GM12878 (cell line): ENCODE measurements around the gene MDFIC. TPM values are rescaled to one million over a fixed set of nuclear protein-coding genes. Genes with fewer than 3 reads are reported as not detected.

Experiments
- ATAC-seq: fragments of 200-7000 bp; cut with Tn5 transposase; 3 replicates; pipeline ENCODE4 v1.9.1; 2020; ENCODE audit warnings: mild to moderate bottlenecking, moderate library complexity
- BruUV-seq: library from RNA; stranded (reverse); fragments of 400-500 nt; replicated peaks from 2 replicates; lab custom pipeline; 2021; lab: Mats Ljungman, UMichigan
- CTCF ChIA-PET: fragments of 300-600 bp; sonication (Branson Sonifier 250); formaldehyde crosslinking; extraction: SDS; loops from one replicate; lab custom pipeline; 2021; ENCODE audit warnings: inconsistent platforms; lab: Yijun Ruan, JAX
- POLR2A ChIA-PET: fragments of 350-600 bp; formaldehyde crosslinking; extraction: SDS; loops from one replicate; lab custom pipeline; 2021; ENCODE audit warnings: inconsistent platforms; lab: Charles Lee
- RAD21 ChIA-PET: fragments of 300-600 bp; sonication (Branson Sonifier 250); formaldehyde crosslinking; loops from one replicate; lab custom pipeline; 2023; ENCODE audit warnings: antibody characterized with exemption; ENCODE audit not compliant: unreplicated experiment; lab: Charles Lee
- SMC1A ChIA-PET: fragments of 300-600 bp; sonication (Branson Sonifier 250); formaldehyde crosslinking; loops from one replicate; lab custom pipeline; 2023; ENCODE audit not compliant: unreplicated experiment, uncharacterized antibody; lab: Charles Lee
- DNase-seq: peaks from one replicate; pipeline ENCODE4 v3.0.0-alpha.2; 2011; ENCODE audit warnings: low read depth, low spot score
- FAIRE-seq: peaks from 3 replicates; lab custom pipeline; 2011; peaks lifted over from hg19 to GRCh38; lab: Jason Lieb, UNC
- H2AFZ ChIP-seq: 2 replicates; pipeline ENCODE4 v1.6.0; 2011; ENCODE audit warnings: low read depth, low read length, control low read depth; ENCODE audit not compliant: control insufficient read depth
- H3K27ac ChIP-seq: 2 replicates; pipeline ENCODE4 v1.5.1; 2011; ENCODE audit warnings: control low read depth; ENCODE audit not compliant: control insufficient read depth, insufficient read depth
- H3K27me3 ChIP-seq, 2 experiments: replicated peaks in 1 of 2; 2 replicates each; pipeline versions ENCODE4 v1.6.0 to v1.6.1; 2011; ENCODE audit warnings: low read length in 1 of 2; ENCODE audit not compliant: control insufficient read depth in 2 of 2, insufficient read depth in 2 of 2
- H3K36me3 ChIP-seq, 2 experiments: 2 replicates each; pipeline ENCODE4 v1.5.1; 2011; ENCODE audit warnings: low read length in 1 of 2; ENCODE audit not compliant: control insufficient read depth in 2 of 2, insufficient read depth in 2 of 2
- H3K4me1 ChIP-seq: 2 replicates; pipeline ENCODE4 v1.6.1; 2011; ENCODE audit warnings: mild to moderate bottlenecking, low read length, moderate library complexity, mixed read lengths; ENCODE audit not compliant: control insufficient read depth, insufficient read depth
- H3K4me2 ChIP-seq: 2 replicates; pipeline ENCODE4 v1.6.0; 2011; ENCODE audit warnings: control low read depth; ENCODE audit not compliant: control insufficient read depth, insufficient read depth
- H3K4me3 ChIP-seq: fragments of 200-600 bp; sonication (generic); 2 replicates; pipeline ENCODE4 v1.5.1; 2016
- H3K79me2 ChIP-seq: 2 replicates; pipeline ENCODE4 v1.6.0; 2011; ENCODE audit warnings: low read length; ENCODE audit not compliant: control insufficient read depth, insufficient read depth
- H3K9ac ChIP-seq: 2 replicates; pipeline ENCODE4 v1.8.0; 2011; ENCODE audit warnings: low read length, control low read depth, mixed read lengths; ENCODE audit not compliant: control insufficient read depth, insufficient read depth
- H3K9me3 ChIP-seq: replicated peaks from 3 replicates; pipeline ENCODE4 v1.5.1; 2011; ENCODE audit warnings: mild to moderate bottlenecking, low read length; ENCODE audit not compliant: control insufficient read depth, insufficient read depth
- H4K20me1 ChIP-seq: 2 replicates; pipeline ENCODE4 v1.6.0; 2011; ENCODE audit not compliant: control insufficient read depth, insufficient read depth
- IKZF1 ChIP-seq: fragments of 450-650 bp; conservative IDR thresholded peaks from 2 replicates; pipeline ENCODE4 v1.6.1; 2017; ENCODE audit warnings: antibody characterized with exemption, mild to moderate bottlenecking
- RCOR1 ChIP-seq: conservative IDR thresholded peaks from 2 replicates; pipeline ENCODE4 v1.6.1; 2012; ENCODE audit warnings: low read depth, low read length, improper control_type of control experiment
- WGBS: methylation state at CpG from one replicate; pipeline ENCODE4 v1.1.6; 2016; ENCODE audit warnings: low lambda C conversion rate; ENCODE audit not compliant: insufficient replicate concordance, insufficient coverage; ENCODE audit errors: missing lambda C conversion rate; 5-methylcytosine and 5-hydroxymethylcytosine counted together
- in situ Hi-C: fragments of 300-500 bp; cut with MboI; formaldehyde crosslinking; loops from 9 replicates; pipeline ENCODE4 v1.14.3; 2018; ENCODE audit warnings: mixed read lengths
- intact Hi-C: fragments of 100-400 bp; cut with micrococcal nuclease; formaldehyde crosslinking; loops from one replicate; pipeline ENCODE4 v1.14.2; 2022; ENCODE audit not compliant: unreplicated experiment
- polyA plus RNA-seq, 11 experiments: library from polyadenylated mRNA; depleted of rRNA in 4 of 11; unstranded in 6 of 11; stranded (reverse) in 5 of 11; fragments of >200 nt; fragmentation: Nextera tagmentation in 4 of 11; fragmentation: Illumina TruSeq in 1 of 11; extraction: Ambion mirVana in 4 of 11; extraction: Trizol in 1 of 11; gene quantifications; 1 replicate in 1 of 11; 2 replicates in 10 of 11; pipeline versions ENCODE4 v1.2.1 to v1.2.3, GENCODE V29; 2011 to 2016; ENCODE audit warnings: inconsistent platforms in 2 of 11, missing spikeins in 2 of 11, low read depth in 1 of 11
- total RNA-seq, 4 experiments: library from RNA; depleted of rRNA in 3 of 4; stranded (reverse); fragments of >200 nt in 3 of 4; fragmentation: Illumina TruSeq in 1 of 4; extraction: Trizol in 1 of 4; gene quantifications; 2 replicates each; pipeline versions ENCODE4 v1.2.1 to v1.2.3, GENCODE V29; 2013 to 2021
- TF ChIP-seq, protein P1 (sequence below): fragments of 450-650 bp; IDR thresholded peaks from 2 replicates; pipeline ENCODE4 v1.6.1; 2017; ENCODE audit warnings: mild to moderate bottlenecking
- TF ChIP-seq, protein P2 (sequence below): fragments of 450-650 bp; formaldehyde crosslinking; IDR thresholded peaks from 2 replicates; pipeline ENCODE4 v1.4.0; 2020; ENCODE audit warnings: mild to moderate bottlenecking, moderate library complexity

MDFIC gene
- total and polyA plus RNA-seq, 10 of the 15 experiments (the other 5 are each of a cell fraction or from before 2014, with no cell fraction given) = 7.3 to 58.4 (median 40.0) TPM

DNA sequence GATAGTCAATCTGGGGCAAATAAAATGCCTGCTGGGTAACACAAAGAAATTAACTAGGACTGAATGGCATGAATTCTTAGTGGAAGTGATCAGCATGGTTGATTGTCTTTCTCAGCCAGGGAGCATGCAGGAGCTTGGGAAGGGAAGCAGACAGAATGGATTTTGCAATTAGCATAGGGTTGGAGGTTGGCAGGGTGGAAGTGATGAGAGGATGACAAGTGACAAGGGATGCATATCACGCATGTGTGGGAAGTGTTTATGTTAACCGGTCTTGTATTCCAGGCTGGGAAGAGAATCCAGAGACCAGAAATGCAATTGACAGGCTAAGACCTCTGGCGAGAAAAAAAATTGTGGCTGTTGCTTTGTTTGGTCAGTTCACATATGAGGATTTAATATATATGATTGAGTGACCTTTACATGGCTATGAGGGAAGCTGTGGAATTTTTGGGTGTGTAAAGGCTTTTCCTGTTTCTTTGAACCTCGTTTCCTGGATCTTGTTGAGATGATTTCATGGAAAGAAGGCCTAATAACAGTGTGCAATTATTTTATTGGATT is 8.3 kb downstream of the MDFIC start:
- Histone ChIP-seq H3K27ac (peak overlapping the region; percentile 92), H2AFZ (no peak overlapping the region), H3K27me3 (no peaks in the 10 kb centered on the region), H3K4me2 (peak overlapping the region; percentile 92), H3K9ac (peak overlapping the region; percentile 49), H3K4me1 (peaks cover 22% of the 10 kb centered on the region), H4K20me1 (no peaks in the 10 kb centered on the region), H3K36me3 (no peaks in the 10 kb centered on the region), H3K4me3 (peak overlapping the region; percentile 29), H3K79me2 (peaks cover 98% of the 10 kb centered on the region), H3K9me3 (no peaks in the 10 kb centered on the region)
- SMC1A ChIA-PET = interaction anchor here (1.0 to 8.9 kb wide), 5 partner anchors 9 to 64 kb away, joined by 4 to 122 read pairs (median 10); partner anchors contain the start of gene MDFIC
- RAD21 ChIA-PET = interaction anchor here (1.0 to 2.0 kb wide), 4 partner anchors 9 to 65 kb away, joined by 4 to 10 read pairs (median 4); no protein-coding TSS in a partner anchor
- CTCF ChIA-PET = interaction anchor here (1.1 to 7.8 kb wide), 3 partner anchors 9 to 13 kb away, joined by 4 to 48 read pairs (median 11); no protein-coding TSS in a partner anchor
- intact Hi-C loops = no loop called here
- in situ Hi-C loops = no loop called here
- no peak for FAIRE-seq
- no TSS peak for BruUV-seq
- WGBS = 28% methylated on average over 4 of the region's 4 CpGs
- no peak for DNase-seq
- no peak for ATAC-seq
- POLR2A ChIA-PET = interaction anchor here (1.0 kb wide), 1 partner anchor 12 kb away, joined by 7 read pairs; no protein-coding TSS in a partner anchor
- TF ChIP-seq, protein P1, sequence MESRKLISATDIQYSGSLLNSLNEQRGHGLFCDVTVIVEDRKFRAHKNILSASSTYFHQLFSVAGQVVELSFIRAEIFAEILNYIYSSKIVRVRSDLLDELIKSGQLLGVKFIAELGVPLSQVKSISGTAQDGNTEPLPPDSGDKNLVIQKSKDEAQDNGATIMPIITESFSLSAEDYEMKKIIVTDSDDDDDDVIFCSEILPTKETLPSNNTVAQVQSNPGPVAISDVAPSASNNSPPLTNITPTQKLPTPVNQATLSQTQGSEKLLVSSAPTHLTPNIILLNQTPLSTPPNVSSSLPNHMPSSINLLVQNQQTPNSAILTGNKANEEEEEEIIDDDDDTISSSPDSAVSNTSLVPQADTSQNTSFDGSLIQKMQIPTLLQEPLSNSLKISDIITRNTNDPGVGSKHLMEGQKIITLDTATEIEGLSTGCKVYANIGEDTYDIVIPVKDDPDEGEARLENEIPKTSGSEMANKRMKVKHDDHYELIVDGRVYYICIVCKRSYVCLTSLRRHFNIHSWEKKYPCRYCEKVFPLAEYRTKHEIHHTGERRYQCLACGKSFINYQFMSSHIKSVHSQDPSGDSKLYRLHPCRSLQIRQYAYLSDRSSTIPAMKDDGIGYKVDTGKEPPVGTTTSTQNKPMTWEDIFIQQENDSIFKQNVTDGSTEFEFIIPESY = no peak
- no peak for TF ChIP-seq RCOR1
- TF ChIP-seq, protein P2, sequence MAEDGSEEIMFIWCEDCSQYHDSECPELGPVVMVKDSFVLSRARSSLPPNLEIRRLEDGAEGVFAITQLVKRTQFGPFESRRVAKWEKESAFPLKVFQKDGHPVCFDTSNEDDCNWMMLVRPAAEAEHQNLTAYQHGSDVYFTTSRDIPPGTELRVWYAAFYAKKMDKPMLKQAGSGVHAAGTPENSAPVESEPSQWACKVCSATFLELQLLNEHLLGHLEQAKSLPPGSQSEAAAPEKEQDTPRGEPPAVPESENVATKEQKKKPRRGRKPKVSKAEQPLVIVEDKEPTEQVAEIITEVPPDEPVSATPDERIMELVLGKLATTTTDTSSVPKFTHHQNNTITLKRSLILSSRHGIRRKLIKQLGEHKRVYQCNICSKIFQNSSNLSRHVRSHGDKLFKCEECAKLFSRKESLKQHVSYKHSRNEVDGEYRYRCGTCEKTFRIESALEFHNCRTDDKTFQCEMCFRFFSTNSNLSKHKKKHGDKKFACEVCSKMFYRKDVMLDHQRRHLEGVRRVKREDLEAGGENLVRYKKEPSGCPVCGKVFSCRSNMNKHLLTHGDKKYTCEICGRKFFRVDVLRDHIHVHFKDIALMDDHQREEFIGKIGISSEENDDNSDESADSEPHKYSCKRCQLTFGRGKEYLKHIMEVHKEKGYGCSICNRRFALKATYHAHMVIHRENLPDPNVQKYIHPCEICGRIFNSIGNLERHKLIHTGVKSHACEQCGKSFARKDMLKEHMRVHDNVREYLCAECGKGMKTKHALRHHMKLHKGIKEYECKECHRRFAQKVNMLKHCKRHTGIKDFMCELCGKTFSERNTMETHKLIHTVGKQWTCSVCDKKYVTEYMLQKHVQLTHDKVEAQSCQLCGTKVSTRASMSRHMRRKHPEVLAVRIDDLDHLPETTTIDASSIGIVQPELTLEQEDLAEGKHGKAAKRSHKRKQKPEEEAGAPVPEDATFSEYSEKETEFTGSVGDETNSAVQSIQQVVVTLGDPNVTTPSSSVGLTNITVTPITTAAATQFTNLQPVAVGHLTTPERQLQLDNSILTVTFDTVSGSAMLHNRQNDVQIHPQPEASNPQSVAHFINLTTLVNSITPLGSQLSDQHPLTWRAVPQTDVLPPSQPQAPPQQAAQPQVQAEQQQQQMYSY (CRISPR knock-in tag) = no peak
- peak; percentile 21; the same call in 1 of the 2 replicates for TF ChIP-seq IKZF1
